ENCODE measurements around the gene DGKH.

DGKH gene, protein sequence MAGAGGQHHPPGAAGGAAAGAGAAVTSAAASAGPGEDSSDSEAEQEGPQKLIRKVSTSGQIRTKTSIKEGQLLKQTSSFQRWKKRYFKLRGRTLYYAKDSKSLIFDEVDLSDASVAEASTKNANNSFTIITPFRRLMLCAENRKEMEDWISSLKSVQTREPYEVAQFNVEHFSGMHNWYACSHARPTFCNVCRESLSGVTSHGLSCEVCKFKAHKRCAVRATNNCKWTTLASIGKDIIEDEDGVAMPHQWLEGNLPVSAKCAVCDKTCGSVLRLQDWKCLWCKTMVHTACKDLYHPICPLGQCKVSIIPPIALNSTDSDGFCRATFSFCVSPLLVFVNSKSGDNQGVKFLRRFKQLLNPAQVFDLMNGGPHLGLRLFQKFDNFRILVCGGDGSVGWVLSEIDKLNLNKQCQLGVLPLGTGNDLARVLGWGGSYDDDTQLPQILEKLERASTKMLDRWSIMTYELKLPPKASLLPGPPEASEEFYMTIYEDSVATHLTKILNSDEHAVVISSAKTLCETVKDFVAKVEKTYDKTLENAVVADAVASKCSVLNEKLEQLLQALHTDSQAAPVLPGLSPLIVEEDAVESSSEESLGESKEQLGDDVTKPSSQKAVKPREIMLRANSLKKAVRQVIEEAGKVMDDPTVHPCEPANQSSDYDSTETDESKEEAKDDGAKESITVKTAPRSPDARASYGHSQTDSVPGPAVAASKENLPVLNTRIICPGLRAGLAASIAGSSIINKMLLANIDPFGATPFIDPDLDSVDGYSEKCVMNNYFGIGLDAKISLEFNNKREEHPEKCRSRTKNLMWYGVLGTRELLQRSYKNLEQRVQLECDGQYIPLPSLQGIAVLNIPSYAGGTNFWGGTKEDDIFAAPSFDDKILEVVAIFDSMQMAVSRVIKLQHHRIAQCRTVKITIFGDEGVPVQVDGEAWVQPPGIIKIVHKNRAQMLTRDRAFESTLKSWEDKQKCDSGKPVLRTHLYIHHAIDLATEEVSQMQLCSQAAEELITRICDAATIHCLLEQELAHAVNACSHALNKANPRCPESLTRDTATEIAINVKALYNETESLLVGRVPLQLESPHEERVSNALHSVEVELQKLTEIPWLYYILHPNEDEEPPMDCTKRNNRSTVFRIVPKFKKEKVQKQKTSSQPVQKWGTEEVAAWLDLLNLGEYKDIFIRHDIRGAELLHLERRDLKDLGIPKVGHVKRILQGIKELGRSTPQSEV

DNA sequence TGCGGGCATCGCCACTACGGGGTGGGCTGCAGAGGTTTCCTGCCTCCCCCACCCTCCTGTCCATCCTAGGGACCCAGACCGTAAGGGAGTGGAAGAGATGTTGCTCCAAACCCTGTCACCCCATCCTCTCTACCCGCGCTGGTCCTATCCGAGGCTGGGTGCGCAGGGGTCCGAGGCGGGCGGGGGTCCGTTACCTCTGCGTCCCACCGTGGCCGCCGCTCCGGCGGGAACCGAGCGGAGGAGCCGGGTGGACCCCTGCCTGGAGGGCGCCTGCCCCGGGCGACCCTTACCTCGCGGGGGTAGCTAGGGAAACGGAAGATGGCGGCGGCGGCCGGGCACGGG, at the start of gene DGKH:
Gene DGKH (plus strand): TSS at position 307 of the 342 bp plus-strand sequence. CDS start 126 bp downstream, outside the sequence.
- no peak for DNase-seq

GRCh38 chr13:42000846-42001245, 47.6 kb upstream of the DGKH start:
- no peak for DNase-seq

DNA sequence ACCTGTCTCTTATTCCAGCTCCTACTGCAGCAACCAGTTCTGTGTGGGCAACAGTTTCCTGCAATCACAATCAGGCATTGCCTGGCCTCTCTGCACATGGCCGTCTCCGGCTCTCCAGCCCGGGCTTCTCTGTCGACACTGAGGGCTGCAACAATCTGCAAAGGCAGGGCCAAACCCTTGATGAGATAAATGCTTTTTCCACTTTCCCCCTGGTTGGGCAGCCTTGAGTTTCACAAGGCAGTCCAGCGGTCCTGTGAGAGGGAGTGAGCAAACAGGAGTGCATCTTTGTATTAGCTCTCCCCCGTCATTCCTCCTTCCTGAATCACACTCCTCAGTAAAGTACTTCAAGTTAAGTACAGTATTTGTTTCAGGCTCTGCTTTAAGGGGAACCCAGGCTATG, 46.9 kb upstream of the DGKH start:
- DNase-seq, result no peak

DNA sequence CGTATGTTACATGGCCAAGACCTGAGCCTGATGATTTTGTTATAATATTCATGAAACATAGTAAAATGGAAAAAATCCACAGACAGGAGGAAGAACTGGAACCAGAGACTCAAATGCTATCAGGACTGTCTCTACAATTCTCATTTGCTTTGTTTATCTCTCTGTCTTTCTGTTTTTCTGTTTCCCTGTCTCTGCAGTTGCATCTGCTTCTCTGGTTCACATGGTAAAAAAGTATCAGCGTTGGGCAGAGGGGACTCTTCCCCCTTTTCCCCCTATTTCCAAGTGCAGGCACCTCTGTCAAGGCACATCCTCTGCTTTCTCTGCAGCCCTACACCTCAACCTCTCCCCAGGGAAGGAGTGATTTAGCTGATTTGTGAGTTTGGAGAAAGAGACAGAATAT, 46.4 kb upstream of the DGKH start:
- no peak for DNase-seq

- DNase-seq, result no peak
Measured at GRCh38 chr13:42007844-42008243, 40.6 kb upstream of the DGKH start.

DNA sequence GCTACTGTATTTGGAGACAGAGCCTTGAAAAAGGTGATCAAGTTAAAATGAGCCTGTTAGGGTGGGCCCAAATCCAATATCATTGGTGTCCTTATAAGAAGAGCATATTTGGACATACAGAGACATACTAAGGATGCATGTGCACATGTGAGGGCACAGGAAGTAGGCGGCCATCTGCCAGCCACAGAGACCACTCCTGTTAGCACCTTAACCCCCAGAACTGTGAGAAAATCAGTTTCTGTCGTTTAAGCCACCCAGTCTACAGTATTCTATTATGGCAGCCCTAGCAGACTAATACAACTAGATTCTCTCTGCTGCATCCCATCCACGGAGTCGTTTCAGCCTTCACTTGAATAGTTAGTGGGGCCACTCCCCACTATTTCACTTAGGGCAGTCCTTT, 39.4 kb upstream of the DGKH start:
- no peak for DNase-seq

DNA sequence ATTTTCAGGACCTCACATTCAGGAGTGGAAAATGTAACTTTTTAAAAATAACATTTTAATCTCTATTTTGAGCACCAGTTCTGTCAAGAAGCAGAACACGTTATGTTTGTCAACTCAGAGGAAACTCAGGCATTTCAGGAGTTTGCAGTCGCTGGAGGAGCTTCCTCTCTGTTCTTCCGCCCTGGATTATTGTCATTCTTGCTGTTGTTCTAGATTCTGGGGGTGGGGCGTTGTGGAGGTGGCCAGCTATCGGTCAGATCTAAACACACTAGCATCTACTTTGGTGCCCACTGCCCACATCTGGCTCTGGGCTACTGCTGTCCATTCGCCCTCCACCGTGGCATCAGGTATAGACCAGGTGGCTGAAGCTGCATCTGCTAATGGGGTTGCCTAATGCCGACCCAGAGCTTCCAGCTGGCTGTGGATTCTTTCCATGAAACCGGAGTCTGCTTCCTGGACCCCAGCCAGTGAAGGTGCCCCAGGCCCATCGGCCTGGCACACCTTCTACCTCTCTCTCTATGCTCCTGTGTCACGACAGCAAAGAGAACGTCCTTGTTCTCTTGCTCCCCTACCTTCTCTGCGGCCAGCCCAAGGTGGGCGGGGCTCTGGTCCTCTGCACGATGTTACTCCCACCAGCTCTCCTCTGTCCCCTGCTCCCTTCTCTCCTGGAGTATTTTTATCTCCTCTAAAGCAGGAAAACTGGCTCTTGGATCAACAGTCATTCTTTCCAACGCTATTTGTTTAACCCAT, 36.7 kb upstream of the DGKH start:
- DNase-seq, result no peak

DNA sequence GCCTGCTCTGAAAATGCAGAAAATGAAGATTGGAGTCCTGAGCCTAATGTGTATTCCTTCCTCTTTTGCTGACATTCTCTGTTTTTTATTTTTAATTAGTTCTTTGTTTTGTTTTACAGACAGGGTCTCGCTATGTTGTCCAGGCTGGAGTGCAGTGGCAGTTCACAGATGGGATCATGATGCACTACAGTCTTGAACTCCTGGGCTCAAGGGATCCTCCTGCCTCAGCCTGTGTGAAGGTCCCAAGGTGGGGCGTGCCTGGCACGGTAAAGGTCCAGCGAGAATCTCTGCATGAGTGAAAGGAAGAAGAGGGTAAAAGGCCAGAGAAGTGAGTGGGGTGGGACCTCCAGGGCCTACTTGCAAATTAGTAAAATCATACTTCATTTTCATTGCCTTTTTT, 34.3 kb upstream of the DGKH start:
- no peak for DNase-seq

DNA sequence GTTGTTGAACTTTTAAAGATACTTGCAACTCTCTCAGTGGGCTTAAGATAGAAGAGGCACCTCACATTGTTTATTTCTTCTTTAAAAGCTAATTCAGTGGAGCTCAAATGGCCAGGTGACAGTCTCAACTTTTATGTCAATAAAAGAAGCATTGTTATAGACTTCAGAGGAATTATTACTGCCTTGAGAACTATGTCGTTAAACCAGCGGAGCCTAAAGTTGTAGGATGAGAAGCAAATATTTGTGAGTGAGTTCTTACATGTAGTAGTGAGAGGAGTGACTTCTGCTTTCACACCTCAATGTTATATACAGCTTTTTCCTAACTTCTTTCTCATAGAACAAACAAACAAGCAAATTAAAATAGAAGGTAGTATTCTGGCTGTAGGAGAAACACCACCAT, 31.2 kb upstream of the DGKH start:
- DNase-seq, result no peak

DNA sequence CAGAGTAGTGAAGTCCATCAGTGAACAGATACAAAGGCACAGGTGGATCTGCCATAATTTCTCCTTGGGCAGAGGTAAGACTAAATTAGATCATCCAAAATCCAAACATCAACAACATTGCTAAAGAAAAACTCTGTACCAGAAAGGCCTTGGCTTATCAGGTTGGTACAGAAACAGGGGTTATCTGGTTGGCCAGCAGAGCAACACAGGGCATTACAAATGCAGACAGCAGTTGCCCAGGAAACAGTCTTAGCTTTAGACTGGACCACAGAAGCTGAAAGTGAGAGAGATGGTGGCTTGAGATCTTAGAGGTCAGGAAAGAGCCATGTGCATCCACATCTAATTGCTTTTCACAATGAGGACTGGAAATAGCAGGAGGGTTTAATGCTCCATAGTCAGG, 26.6 kb upstream of the DGKH start:
- no peak for DNase-seq

DNA sequence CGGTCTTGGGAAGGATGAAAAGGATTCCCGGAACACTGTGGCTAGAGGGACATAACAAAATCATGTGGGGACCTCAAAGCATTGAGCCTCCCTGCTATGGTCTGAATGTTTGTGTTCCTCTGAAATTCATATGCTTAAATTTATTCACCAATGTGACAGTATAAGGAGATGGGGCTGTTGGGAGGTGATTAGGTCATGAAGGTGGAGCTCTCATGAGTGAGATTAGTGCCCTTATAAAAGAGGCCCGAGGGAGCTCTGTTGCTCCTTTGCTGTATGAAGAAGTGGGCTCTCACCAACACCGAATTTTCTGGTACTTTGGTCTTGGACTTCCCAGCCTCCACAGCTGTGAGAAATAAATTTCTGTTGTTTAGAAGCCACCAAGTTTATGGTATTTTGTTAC, 26.1 kb upstream of the DGKH start:
- DNase-seq, result no peak

DNA sequence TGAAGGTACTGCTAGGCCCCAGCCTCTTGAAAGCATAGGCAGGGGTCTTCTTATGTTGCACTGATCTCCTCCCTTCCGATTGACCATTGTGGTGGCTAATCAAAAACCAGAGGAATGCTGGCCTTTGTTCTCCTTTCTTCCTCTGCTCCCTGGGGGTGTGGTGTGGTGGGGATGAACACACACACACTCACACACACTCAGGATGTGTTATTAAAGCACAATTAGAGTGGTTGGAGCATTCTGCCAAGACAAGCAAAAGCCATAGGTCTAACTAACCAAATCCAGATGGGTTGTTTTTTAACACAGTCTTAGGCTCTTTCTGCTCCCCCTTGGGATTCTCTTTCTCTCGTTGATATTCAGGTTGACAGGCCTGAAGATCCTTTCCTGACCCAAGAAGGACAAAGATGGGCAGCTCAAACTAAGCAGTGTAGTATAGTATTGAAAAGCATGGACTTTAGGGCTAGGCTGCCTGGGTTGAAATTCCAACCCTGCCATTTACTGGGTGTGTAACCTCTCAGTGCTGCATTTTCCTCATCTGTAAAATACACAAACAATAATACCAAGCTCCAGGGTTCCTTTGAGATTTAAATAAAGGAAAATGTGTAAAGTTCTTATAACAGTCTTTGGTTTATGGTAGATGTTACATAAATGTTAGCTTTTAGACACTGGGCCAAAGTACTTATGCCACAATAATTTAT, 25.5 kb upstream of the DGKH start:
- no peak for DNase-seq

GRCh38 chr13:42027286-42027685, 21.2 kb upstream of the DGKH start:
- no peak for DNase-seq

DNA sequence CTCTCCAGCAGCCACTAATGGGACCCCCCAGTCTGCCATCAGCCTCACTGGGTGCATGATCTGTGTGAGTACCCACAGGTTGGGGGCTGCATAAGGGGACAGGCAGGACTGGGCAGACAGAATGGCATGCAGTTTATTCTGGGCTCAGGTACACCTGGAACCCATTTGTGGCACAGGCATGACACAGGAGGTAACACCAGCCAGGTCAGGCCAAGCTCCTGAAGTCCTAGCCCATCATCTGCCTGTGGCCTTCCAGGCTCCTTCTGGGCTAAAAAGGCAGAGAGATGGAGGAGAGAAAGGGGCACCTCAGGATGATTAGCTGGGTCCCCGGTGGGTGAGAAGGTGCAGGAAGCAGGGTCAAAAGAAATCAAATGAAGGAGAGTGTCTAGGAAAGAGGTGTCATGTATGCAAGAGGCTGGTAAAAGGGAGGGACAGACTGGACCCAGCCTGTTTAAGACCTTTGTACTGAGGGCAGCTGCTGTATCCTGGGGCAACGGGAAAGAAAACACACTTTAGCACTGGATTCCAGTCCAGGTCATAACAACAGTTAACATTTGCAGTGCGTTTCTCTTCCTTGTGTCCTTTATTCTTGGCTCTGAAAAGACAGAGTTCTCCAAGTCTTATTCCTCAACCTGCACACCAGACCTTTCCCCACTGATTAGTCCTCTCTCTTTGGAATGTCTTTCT, 20.2 kb upstream of the DGKH start:
- no peak for DNase-seq

DNA sequence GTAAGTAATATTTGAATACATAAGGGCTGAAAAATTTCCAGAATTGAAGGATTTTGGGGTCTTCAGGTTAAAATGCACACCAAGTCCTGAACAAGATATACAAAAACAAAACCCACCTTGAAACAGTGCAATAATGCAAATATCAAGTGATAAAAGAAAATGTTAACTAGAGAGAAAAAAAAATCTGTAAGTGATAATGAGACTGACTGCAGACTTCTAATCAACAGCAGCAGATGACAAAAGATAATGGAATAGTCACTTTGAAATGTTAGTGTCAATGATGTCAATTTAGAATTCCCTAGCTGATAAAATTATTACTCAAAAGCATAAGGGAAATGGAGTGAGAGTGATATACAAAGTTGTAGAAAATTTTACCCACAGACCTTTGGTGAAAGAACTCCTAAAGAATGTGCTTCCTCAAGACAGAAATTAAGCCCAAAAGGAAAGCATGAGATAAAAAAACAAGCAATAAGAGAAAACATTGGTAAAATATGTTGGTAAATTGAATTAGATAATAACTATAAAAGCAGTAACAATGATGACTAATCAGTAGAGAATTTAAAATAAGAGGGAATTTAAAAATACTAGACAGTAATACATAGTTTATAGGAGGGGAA, 12.4 kb upstream of the DGKH start:
- no peak for DNase-seq

DNA sequence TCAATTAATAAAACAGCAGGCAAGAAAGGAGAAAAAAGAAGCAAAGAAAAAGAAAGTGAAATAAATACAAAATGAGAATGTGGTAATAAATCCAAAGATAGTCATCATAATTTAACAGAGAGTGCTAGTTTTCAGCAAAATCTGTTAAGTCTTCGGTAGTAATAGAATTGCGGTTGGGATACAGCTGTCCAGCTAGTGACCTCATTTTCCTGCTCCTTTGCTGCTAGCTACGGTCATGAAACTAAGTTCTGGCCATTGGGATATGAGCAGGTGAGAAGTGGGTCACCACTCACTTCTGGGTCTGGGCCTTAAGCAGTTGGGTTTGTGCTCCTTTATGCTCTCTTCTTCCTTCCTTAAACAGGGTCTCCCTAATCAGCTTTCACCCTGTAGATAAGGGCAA, 11.7 kb upstream of the DGKH start:
- DNase-seq, result no peak

DNA sequence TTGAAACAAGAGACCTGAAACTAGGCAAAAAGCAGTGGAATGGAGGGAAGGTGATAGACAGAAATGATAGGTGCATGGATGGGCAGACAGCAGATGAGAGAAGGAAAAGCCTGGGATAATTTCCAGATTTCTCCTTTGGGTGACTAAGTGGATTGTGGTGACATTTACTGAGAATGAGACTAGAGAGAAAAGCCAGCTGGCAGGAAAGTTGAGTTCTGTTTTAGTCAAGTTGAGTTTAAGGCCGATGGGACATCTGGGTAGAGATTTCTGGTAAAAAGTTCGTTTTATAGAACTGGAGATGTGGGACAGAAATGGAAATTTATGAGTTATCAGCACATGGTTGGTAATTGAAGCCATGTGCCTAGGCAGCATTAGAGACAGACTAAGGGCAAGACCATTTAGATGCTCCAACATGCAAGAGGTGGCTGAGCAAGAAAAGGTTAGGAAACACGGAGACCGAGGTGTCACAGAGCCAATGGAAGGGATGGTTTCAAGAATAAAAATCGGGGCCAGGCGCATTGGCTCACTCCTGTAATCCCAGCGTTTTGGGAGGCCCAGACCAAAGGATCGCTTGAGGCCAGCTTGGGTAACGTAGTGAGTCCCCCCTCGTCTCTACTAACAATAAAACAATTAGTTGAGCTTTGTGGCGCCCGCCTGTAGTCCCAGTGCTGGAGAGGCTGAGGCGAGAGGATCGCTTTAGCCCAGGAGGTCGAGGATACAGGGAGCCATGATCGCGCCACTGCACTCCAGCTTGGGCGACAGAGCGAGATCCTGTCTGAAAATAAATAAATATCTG, 9.6 kb upstream of the DGKH start:
- no peak for DNase-seq

- DNase-seq, result no peak
Measured at GRCh38 chr13:42039457-42039945, 8.9 kb upstream of the DGKH start.

GRCh38 chr13:42039946-42040729, 8.3 kb upstream of the DGKH start:
- peak; percentile 27 for DNase-seq
